ENCODE measurements around the gene RBFOX1. TPM values are rescaled to one million over a fixed set of nuclear protein-coding genes. Genes with fewer than 3 reads are reported as not detected.

RBFOX1 gene
- total RNA-seq, 1 experiment from 2014 or later = not detected

- Histone ChIP-seq H3K36me3 (no peaks in the 10 kb centered on the region), H3K4me1 (replicated peaks) (no peaks in the 10 kb centered on the region), H3K27ac (no peak overlapping the region), H3K4me3 (no peak overlapping the region), H3K9me3 (replicated peaks) (no peaks in the 10 kb centered on the region), H3K27me3 (replicated peaks) (no peaks in the 10 kb centered on the region)
- DNase-seq (ENCODE audit: low read depth in 1 of 2, low spot score in 2 of 2) = no peak
Measured at GRCh38 chr16:7422036-7422888, 89.6 kb downstream of the RBFOX1 start.

GRCh38 chr16:7423434-7424044 is 90.9 kb downstream of the RBFOX1 start:
- no peaks in the 10 kb centered on the region for H3K36me3 ChIP-seq
- no peak overlapping the region for H3K27ac ChIP-seq
- no peak overlapping the region for H3K4me3 ChIP-seq
- no peak for DNase-seq (ENCODE audit: low read depth in 1 of 2, low spot score in 2 of 2)
- no peaks in the 10 kb centered on the region for H3K4me1 ChIP-seq (replicated peaks)
- no peaks in the 10 kb centered on the region for H3K27me3 ChIP-seq (replicated peaks)
- H3K9me3 ChIP-seq (replicated peaks) = no peaks in the 10 kb centered on the region

- no peak for DNase-seq (ENCODE audit: low read depth in 1 of 2, low spot score in 2 of 2)
- Histone ChIP-seq H3K36me3 (no peaks in the 10 kb centered on the region), H3K9me3 (replicated peaks) (no peaks in the 10 kb centered on the region), H3K27me3 (replicated peaks) (no peaks in the 10 kb centered on the region), H3K4me3 (no peak overlapping the region), H3K27ac (no peak overlapping the region), H3K4me1 (replicated peaks) (no peaks in the 10 kb centered on the region)
Measured at GRCh38 chr16:7426161-7426560, 93.5 kb downstream of the RBFOX1 start.

- H3K4me3 ChIP-seq = no peak overlapping the region
- no peaks in the 10 kb centered on the region for H3K27me3 ChIP-seq (replicated peaks)
- H3K36me3 ChIP-seq = no peaks in the 10 kb centered on the region
- no peak overlapping the region for H3K27ac ChIP-seq
- DNase-seq (ENCODE audit: low read depth in 1 of 2, low spot score in 2 of 2) = no peak
- H3K9me3 ChIP-seq (replicated peaks) = peaks cover 6% of the 10 kb centered on the region; the same call in 1 of the 2 replicates
- H3K4me1 ChIP-seq (replicated peaks) = no peaks in the 10 kb centered on the region
Measured at GRCh38 chr16:7431723-7432122, 99.1 kb downstream of the RBFOX1 start.

GRCh38 chr16:7436306-7436705 is 103.7 kb downstream of the RBFOX1 start:
- H3K9me3 ChIP-seq (replicated peaks) = peaks cover 6% of the 10 kb centered on the region; the same call in 1 of the 2 replicates
- no peaks in the 10 kb centered on the region for H3K27me3 ChIP-seq (replicated peaks)
- no peak for DNase-seq (ENCODE audit: low read depth in 1 of 2, low spot score in 2 of 2)
- H3K36me3 ChIP-seq = no peaks in the 10 kb centered on the region
- no peak overlapping the region for H3K4me3 ChIP-seq
- H3K4me1 ChIP-seq (replicated peaks) = no peaks in the 10 kb centered on the region
- H3K27ac ChIP-seq = no peak overlapping the region

- no peak overlapping the region for H3K27ac ChIP-seq
- DNase-seq (ENCODE audit: low read depth in 1 of 2, low spot score in 2 of 2) = no peak
- no peaks in the 10 kb centered on the region for H3K27me3 ChIP-seq (replicated peaks)
- H3K4me1 ChIP-seq (replicated peaks) = no peaks in the 10 kb centered on the region
- H3K4me3 ChIP-seq = no peak overlapping the region
- H3K9me3 ChIP-seq (replicated peaks) = peaks cover 6% of the 10 kb centered on the region; the same call in 1 of the 2 replicates
- H3K36me3 ChIP-seq = no peaks in the 10 kb centered on the region
Measured at GRCh38 chr16:7437135-7437804, 104.6 kb downstream of the RBFOX1 start.

- Histone ChIP-seq H3K27ac (no peak overlapping the region), H3K27me3 (replicated peaks) (no peaks in the 10 kb centered on the region), H3K4me1 (replicated peaks) (no peaks in the 10 kb centered on the region), H3K9me3 (replicated peaks) (peaks cover 6% of the 10 kb centered on the region; the same call in 1 of the 2 replicates), H3K36me3 (no peaks in the 10 kb centered on the region), H3K4me3 (no peak overlapping the region)
- no peak for DNase-seq (ENCODE audit: low read depth in 1 of 2, low spot score in 2 of 2)
Measured at GRCh38 chr16:7437843-7438242, 105.2 kb downstream of the RBFOX1 start.

GRCh38 chr16:7438601-7439000 is 106.0 kb downstream of the RBFOX1 start:
- no peaks in the 10 kb centered on the region for H3K36me3 ChIP-seq
- H3K4me1 ChIP-seq (replicated peaks) = no peaks in the 10 kb centered on the region
- peaks cover 6% of the 10 kb centered on the region; the same call in 1 of the 2 replicates for H3K9me3 ChIP-seq (replicated peaks)
- H3K27me3 ChIP-seq (replicated peaks) = no peaks in the 10 kb centered on the region
- H3K4me3 ChIP-seq = no peak overlapping the region
- no peak overlapping the region for H3K27ac ChIP-seq
- no peak for DNase-seq (ENCODE audit: low read depth in 1 of 2, low spot score in 2 of 2)

- H3K27me3 ChIP-seq (replicated peaks) = no peaks in the 10 kb centered on the region
- no peaks in the 10 kb centered on the region for H3K36me3 ChIP-seq
- no peak for DNase-seq (ENCODE audit: low read depth in 1 of 2, low spot score in 2 of 2)
Measured at GRCh38 chr16:7439518-7439917, 106.9 kb downstream of the RBFOX1 start.

GRCh38 chr16:7440886-7441400 is 108.3 kb downstream of the RBFOX1 start:
- H3K9me3 ChIP-seq (replicated peaks) = peaks cover 3% of the 10 kb centered on the region; the same call in 1 of the 2 replicates
- H3K4me3 ChIP-seq = no peak overlapping the region
- H3K4me1 ChIP-seq (replicated peaks) = no peaks in the 10 kb centered on the region
- no peak for DNase-seq (ENCODE audit: low read depth in 1 of 2, low spot score in 2 of 2)
- H3K36me3 ChIP-seq = no peaks in the 10 kb centered on the region
- no peaks in the 10 kb centered on the region for H3K27me3 ChIP-seq (replicated peaks)
- H3K27ac ChIP-seq = no peak overlapping the region

More at GRCh38 chr16:7439518-7439917, 106.9 kb downstream of the RBFOX1 start:
- Histone ChIP-seq H3K9me3 (replicated peaks) (peaks cover 7% of the 10 kb centered on the region; the same call in 1 of the 2 replicates), H3K27ac (no peak overlapping the region), H3K4me1 (replicated peaks) (no peaks in the 10 kb centered on the region), H3K4me3 (no peak overlapping the region)

GRCh38 chr16:7442050-7442449 is 109.4 kb downstream of the RBFOX1 start:
- no peak overlapping the region for H3K27ac ChIP-seq
- DNase-seq (ENCODE audit: low read depth in 1 of 2, low spot score in 2 of 2) = no peak
- H3K27me3 ChIP-seq (replicated peaks) = no peaks in the 10 kb centered on the region
- no peaks in the 10 kb centered on the region for H3K36me3 ChIP-seq
- peaks cover 3% of the 10 kb centered on the region; the same call in 1 of the 2 replicates for H3K9me3 ChIP-seq (replicated peaks)
- H3K4me1 ChIP-seq (replicated peaks) = no peaks in the 10 kb centered on the region
- H3K4me3 ChIP-seq = no peak overlapping the region

GRCh38 chr16:7443142-7443541 is 110.5 kb downstream of the RBFOX1 start:
- H3K4me1 ChIP-seq (replicated peaks) = no peaks in the 10 kb centered on the region
- no peak for DNase-seq (ENCODE audit: low read depth in 1 of 2, low spot score in 2 of 2)
- H3K9me3 ChIP-seq (replicated peaks) = peaks cover 3% of the 10 kb centered on the region; the same call in 1 of the 2 replicates
- no peak overlapping the region for H3K4me3 ChIP-seq
- no peaks in the 10 kb centered on the region for H3K36me3 ChIP-seq
- H3K27ac ChIP-seq = no peak overlapping the region
- no peaks in the 10 kb centered on the region for H3K27me3 ChIP-seq (replicated peaks)

- Histone ChIP-seq H3K9me3 (replicated peaks) (peaks cover 3% of the 10 kb centered on the region; the same call in 1 of the 2 replicates), H3K27ac (no peak overlapping the region), H3K36me3 (no peaks in the 10 kb centered on the region), H3K27me3 (replicated peaks) (no peaks in the 10 kb centered on the region), H3K4me1 (replicated peaks) (no peaks in the 10 kb centered on the region), H3K4me3 (no peak overlapping the region)
- DNase-seq (ENCODE audit: low read depth in 1 of 2, low spot score in 2 of 2) = no peak
Measured at GRCh38 chr16:7443648-7444365, 111.2 kb downstream of the RBFOX1 start.
